Measurements from ENCODE around the gene BMAL1. TPM values are rescaled to one million over a fixed set of nuclear protein-coding genes. Genes with fewer than 3 reads are reported as not detected.

Gene BMAL1
- total and polyA plus RNA-seq, 10 donors = 6.5 to 58.4 (median 36.4) TPM

GRCh38 chr11:13283636-13284035 is 6.0 kb downstream of the BMAL1 start:
- Histone ChIP-seq H3K4me3 (no peak overlapping the region), H3K27me3 (replicated peaks in 1 of 7) (peaks cover 0 to 11% (median 6%) of the 10 kb centered on the region in 7 donors), H3K4me1 (peaks cover 12 to 95% (median 44%) of the 10 kb centered on the region in 6 donors), H3K27ac (no peak overlapping the region), H3K9me3 (no peaks in the 10 kb centered on the region), H3K36me3 (peaks cover 0 to 3% (median 0%) of the 10 kb centered on the region in 6 donors)
- 69 to 96% (median 84%) methylated on average over 4 of the region's 4 CpGs for WGBS, 5 donors
- intact Hi-C loops (cut with DNase I; ENCODE audit: low total_unique reads) = no loop called here
- DNase-seq = no peak
- no peak for TF ChIP-seq POLR2AphosphoS5 (IDR thresholded peaks at IDR 0.05)
- TF ChIP-seq CTCF (IDR thresholded peaks at IDR 0.05 in 8 of 11, conservative IDR thresholded peaks at IDR 0.05 in 3 of 11) = no peak
- TF ChIP-seq POLR2A (IDR thresholded peaks at IDR 0.05) = no peak

GRCh38 chr11:13284776-13285588 is 7.4 kb downstream of the BMAL1 start:
- H3K4me1 ChIP-seq = peaks cover 0 to 90% (median 31%) of the 10 kb centered on the region in 6 donors
- no peak for DNase-seq

GRCh38 chr11:13286279-13286821 is 8.8 kb downstream of the BMAL1 start:
- Histone ChIP-seq H3K4me3 (no peak overlapping the region), H3K4me1 (peaks cover 0 to 89% (median 21%) of the 10 kb centered on the region in 6 donors), H3K9me3 (no peaks in the 10 kb centered on the region), H3K27me3 (replicated peaks in 1 of 7) (no peaks in the 10 kb centered on the region), H3K36me3 (peaks cover 0 to 3% (median 0%) of the 10 kb centered on the region in 6 donors), H3K27ac (peak overlapping the region in 2 of 8 donors; percentile 6 to 33)
- no peak for DNase-seq
- WGBS, 5 donors = 34 to 70% (median 37%) methylated on average over 2 of the region's 2 CpGs
- intact Hi-C loops (cut with DNase I; ENCODE audit: low total_unique reads) = no loop called here
- TF ChIP-seq POLR2AphosphoS5 (IDR thresholded peaks at IDR 0.05) (no peak), CTCF (IDR thresholded peaks at IDR 0.05 in 8 of 11, conservative IDR thresholded peaks at IDR 0.05 in 3 of 11) (no peak), POLR2A (IDR thresholded peaks at IDR 0.05) (no peak)

More at GRCh38 chr11:13284776-13285588, 7.4 kb downstream of the BMAL1 start:
- peaks cover 0 to 3% (median 0%) of the 10 kb centered on the region in 6 donors for H3K36me3 ChIP-seq
- no peaks in the 10 kb centered on the region for H3K9me3 ChIP-seq
- TF ChIP-seq CTCF (IDR thresholded peaks at IDR 0.05 in 8 of 11, conservative IDR thresholded peaks at IDR 0.05 in 3 of 11) (no peak), POLR2AphosphoS5 (IDR thresholded peaks at IDR 0.05) (no peak), POLR2A (IDR thresholded peaks at IDR 0.05) (no peak)
- intact Hi-C loops (cut with DNase I; ENCODE audit: low total_unique reads) = no loop called here
- WGBS, 5 donors = 76 to 92% (median 86%) methylated on average over 11 of the region's 11 CpGs
- H3K4me3 ChIP-seq = no peak overlapping the region
- no peak overlapping the region for H3K27ac ChIP-seq
- H3K27me3 ChIP-seq (replicated peaks in 1 of 7) = no peaks in the 10 kb centered on the region

GRCh38 chr11:13287036-13287435 is 9.4 kb downstream of the BMAL1 start:
- peaks cover 0 to under 1% (median 0%) of the 10 kb centered on the region in 6 donors for H3K36me3 ChIP-seq
- DNase-seq = no peak
- TF ChIP-seq POLR2AphosphoS5 (IDR thresholded peaks at IDR 0.05) (no peak), POLR2A (IDR thresholded peaks at IDR 0.05) (no peak), CTCF (IDR thresholded peaks at IDR 0.05 in 8 of 11, conservative IDR thresholded peaks at IDR 0.05 in 3 of 11) (no peak)
- H3K4me3 ChIP-seq = no peak overlapping the region
- peaks cover 0 to 88% (median 19%) of the 10 kb centered on the region in 6 donors for H3K4me1 ChIP-seq
- H3K9me3 ChIP-seq = no peaks in the 10 kb centered on the region
- H3K27me3 ChIP-seq (replicated peaks in 1 of 7) = no peaks in the 10 kb centered on the region
- 61 to 85% (median 71%) methylated on average over 3 of the region's 3 CpGs for WGBS, 5 donors
- peak overlapping the region in 1 of 8 donors; percentile 6 for H3K27ac ChIP-seq
- intact Hi-C loops (cut with DNase I; ENCODE audit: low total_unique reads) = no loop called here
